OCI-LY7 (cell line): ENCODE results near the gene PLA2R1. TPM values are rescaled to one million over a fixed set of nuclear protein-coding genes. Genes with fewer than 3 reads are reported as not detected.

Experiments
- BruUV-seq: library from RNA; stranded (reverse); fragments of 400-500 nt; replicated peaks from 2 replicates; lab custom pipeline; 2021; lab: Mats Ljungman, UMichigan
- CTCF ChIA-PET: fragments of 300-600 bp; sonication (Branson Sonifier 250); formaldehyde crosslinking; loops from one replicate; lab custom pipeline; 2022; ENCODE audit warnings: antibody characterized with exemption; ENCODE audit not compliant: unreplicated experiment; lab: Charles Lee
- POLR2A ChIA-PET: fragments of 300-600 bp; sonication (Branson Sonifier 250); formaldehyde crosslinking; loops from one replicate; lab custom pipeline; 2022; ENCODE audit warnings: antibody characterized with exemption; lab: Charles Lee
- DNase-seq: peaks from one replicate; pipeline ENCODE4 v3.0.0-alpha.2; 2015; ENCODE audit warnings: low spot score
- H2AFZ ChIP-seq: fragments of 200-600 bp; sonication (generic), shearing (Covaris generic); 2 replicates; pipeline ENCODE4 v1.6.1; 2014; ENCODE audit warnings: mild to moderate bottlenecking, antibody characterized with exemption, low read length, moderate library complexity
- H3K27ac ChIP-seq: fragments of 200-600 bp; sonication (generic); 2 replicates; pipeline ENCODE4 v1.5.1; 2014; ENCODE audit warnings: mixed run types, low read depth, mild to moderate bottlenecking, moderate library complexity, low read length, inconsistent platforms; ENCODE audit not compliant: poor library complexity, severe bottlenecking
- H3K36me3 ChIP-seq: fragments of 200-600 bp; sonication (generic); 2 replicates; pipeline ENCODE4 v1.6.1; 2014; ENCODE audit warnings: mild to moderate bottlenecking, antibody characterized with exemption, low read length, moderate library complexity, mixed read lengths; ENCODE audit not compliant: insufficient read depth
- H3K4me1 ChIP-seq: fragments of 200-600 bp; sonication (generic); 2 replicates; pipeline ENCODE4 v1.5.1; 2014; ENCODE audit warnings: mild to moderate bottlenecking, low read length; ENCODE audit not compliant: insufficient read depth, poor library complexity, severe bottlenecking
- H3K4me2 ChIP-seq: fragments of 200-600 bp; sonication (generic); 2 replicates; pipeline ENCODE4 v1.6.1; 2014; ENCODE audit warnings: mild to moderate bottlenecking, low read length
- H3K4me3 ChIP-seq: fragments of 200-600 bp; sonication (generic); 2 replicates; pipeline ENCODE4 v1.5.1; 2014; ENCODE audit warnings: mild to moderate bottlenecking, low read depth, low read length; ENCODE audit not compliant: poor library complexity, severe bottlenecking
- H3K79me2 ChIP-seq: fragments of 200-600 bp; sonication (generic); 2 replicates; pipeline ENCODE4 v1.6.1; 2016; ENCODE audit warnings: low read depth, mild to moderate bottlenecking, low read length, moderate library complexity, mixed read lengths; ENCODE audit not compliant: insufficient read depth
- H3K9me2 ChIP-seq: fragments of 200-600 bp; sonication (generic); 2 replicates; pipeline ENCODE4 v1.6.1; 2016; ENCODE audit warnings: mild to moderate bottlenecking, low read length, mixed read lengths; ENCODE audit not compliant: insufficient read depth
- H3K9me3 ChIP-seq: fragments of 200-600 bp; sonication (generic); 2 replicates; pipeline ENCODE4 v1.6.1; 2014; ENCODE audit warnings: mild to moderate bottlenecking, mixed run types, low read length, mixed read lengths
- H4K20me1 ChIP-seq: fragments of 200-600 bp; sonication (generic); 2 replicates; pipeline ENCODE4 v1.6.1; 2014; ENCODE audit warnings: mild to moderate bottlenecking, antibody characterized with exemption, low read length, moderate library complexity, mixed read lengths; ENCODE audit not compliant: insufficient read depth
- CTCF ChIP-seq: fragments of 200-600 bp; sonication (generic); conservative IDR thresholded peaks from 2 replicates; pipeline ENCODE4 v1.5.1; 2014; ENCODE audit warnings: mild to moderate bottlenecking, antibody characterized with exemption, low read length, moderate library complexity, mixed read lengths
- EZH2phosphoT487 ChIP-seq: fragments of 200-600 bp; sonication (generic); IDR thresholded peaks from 2 replicates; pipeline ENCODE4 v1.6.1; 2018; ENCODE audit warnings: low read depth, borderline replicate concordance, mild to moderate bottlenecking, mixed run types, antibody characterized with exemption, low read length, moderate library complexity, mixed read lengths
- intact Hi-C: fragments of 100-400 bp; cut with micrococcal nuclease; formaldehyde crosslinking; loops from one replicate; pipeline ENCODE4 v1.10.0; 2022; ENCODE audit not compliant: unreplicated experiment
- total RNA-seq, 2 experiments: library from RNA; depleted of rRNA in 1 of 2; stranded (reverse); fragments of >200 nt in 1 of 2; shearing (Covaris generic) in 1 of 2; gene quantifications; 2 replicates each; pipeline ENCODE4 v1.2.3, GENCODE V29; 2014 to 2022

PLA2R1 gene
- total RNA-seq, 2 experiments from 2014 or later = not detected

- ChIA-PET CTCF (no interaction called here), POLR2A (interaction anchor here (0.8 kb wide), 1 partner anchor 602 kb away, joined by 4 read pairs; no protein-coding TSS in a partner anchor)
- H3K4me2 ChIP-seq = no peak overlapping the region
- H3K36me3 ChIP-seq = no peaks in the 10 kb centered on the region
- no peaks in the 10 kb centered on the region for H3K4me1 ChIP-seq
- DNase-seq = no peak
- H3K27ac ChIP-seq = no peak overlapping the region
- H3K79me2 ChIP-seq = no peaks in the 10 kb centered on the region
- H3K9me2 ChIP-seq = no peaks in the 10 kb centered on the region
- no TSS peak for BruUV-seq
- no peaks in the 10 kb centered on the region for H4K20me1 ChIP-seq
- no peak for TF ChIP-seq CTCF
- no peak for TF ChIP-seq EZH2phosphoT487
- H3K4me3 ChIP-seq = no peak overlapping the region
- H2AFZ ChIP-seq = no peak overlapping the region
- intact Hi-C loops = no loop called here
- H3K9me3 ChIP-seq = no peaks in the 10 kb centered on the region
These were observed 25.7 kb downstream of the PLA2R1 start for GRCh38 chr2:160036736-160037135.

- Histone ChIP-seq H3K4me3 (no peak overlapping the region), H3K9me2 (no peaks in the 10 kb centered on the region), H2AFZ (no peak overlapping the region), H3K9me3 (no peaks in the 10 kb centered on the region), H4K20me1 (no peaks in the 10 kb centered on the region), H3K79me2 (no peaks in the 10 kb centered on the region), H3K27ac (no peak overlapping the region), H3K4me2 (no peak overlapping the region), H3K4me1 (no peaks in the 10 kb centered on the region), H3K36me3 (no peaks in the 10 kb centered on the region)
- no TSS peak for BruUV-seq
- TF ChIP-seq EZH2phosphoT487 (no peak), CTCF (no peak)
- POLR2A ChIA-PET = no interaction called here
- CTCF ChIA-PET = no interaction called here
- intact Hi-C loops = no loop called here
- no peak for DNase-seq
These were observed 27.3 kb downstream of the PLA2R1 start for GRCh38 chr2:160035125-160035524.

GRCh38 chr2:160034396-160034795 is 28.0 kb downstream of the PLA2R1 start:
- H3K4me1 ChIP-seq = no peaks in the 10 kb centered on the region
- no peaks in the 10 kb centered on the region for H3K9me2 ChIP-seq
- no peaks in the 10 kb centered on the region for H3K36me3 ChIP-seq
- no peaks in the 10 kb centered on the region for H3K9me3 ChIP-seq
- H4K20me1 ChIP-seq = no peaks in the 10 kb centered on the region
- CTCF ChIA-PET = no interaction called here
- H2AFZ ChIP-seq = no peak overlapping the region
- no peak overlapping the region for H3K4me3 ChIP-seq
- H3K27ac ChIP-seq = no peak overlapping the region
- POLR2A ChIA-PET = no interaction called here
- no peak for DNase-seq
- no peak overlapping the region for H3K4me2 ChIP-seq
- intact Hi-C loops = no loop called here
- no TSS peak for BruUV-seq
- TF ChIP-seq EZH2phosphoT487 (no peak), CTCF (no peak)
- H3K79me2 ChIP-seq = no peaks in the 10 kb centered on the region
